Thyroid gland (tissue), 4 donors: ENCODE measurements around the gene ADCY3.

Experiments used
- POLR2A ChIP-seq, 2 donors: fragments of 450-650 bp; IDR thresholded peaks; one replicate each; pipeline ENCODE4 v1.6.1; 2017; ENCODE audit warnings: antibody characterized with exemption in 2 of 2, mild to moderate bottlenecking in 2 of 2, moderate library complexity in 1 of 2
- TF ChIP-seq, protein P1 (sequence below), 6 experiments: fragments of 200-600 bp in 3 of 6; fragments of 450-650 bp in 3 of 6; sonication (generic) in 3 of 6; IDR thresholded peaks; one replicate each; pipeline ENCODE4 v1.5.1; 2016 to 2019; ENCODE audit warnings: antibody characterized with exemption in 6 of 6, mild to moderate bottlenecking in 2 of 6, inconsistent platforms in 1 of 6, moderate library complexity in 1 of 6

DNA sequence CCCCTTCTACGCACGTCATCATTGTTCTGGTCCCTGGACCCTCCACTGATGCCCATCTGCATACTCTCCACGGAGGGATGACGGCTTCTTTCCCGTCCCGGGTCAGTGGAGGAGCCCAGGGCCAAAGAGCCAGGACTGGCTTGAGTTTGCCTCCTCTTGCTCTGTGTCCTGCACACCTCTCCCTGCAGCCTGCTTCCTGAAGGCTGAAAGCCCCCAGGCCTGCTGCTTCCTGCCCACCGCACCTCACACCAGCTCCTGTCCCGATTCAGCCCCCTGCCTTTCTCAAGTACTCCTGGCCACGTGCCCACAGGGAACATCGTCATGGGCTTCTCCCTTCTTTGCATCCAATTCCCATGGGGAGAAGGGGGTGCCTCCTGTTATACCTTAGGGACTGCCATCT, 7.1 kb downstream of the ADCY3 start:
- TF ChIP-seq POLR2A (IDR thresholded peaks at IDR 0.05): no peak
- TF ChIP-seq, protein P1, sequence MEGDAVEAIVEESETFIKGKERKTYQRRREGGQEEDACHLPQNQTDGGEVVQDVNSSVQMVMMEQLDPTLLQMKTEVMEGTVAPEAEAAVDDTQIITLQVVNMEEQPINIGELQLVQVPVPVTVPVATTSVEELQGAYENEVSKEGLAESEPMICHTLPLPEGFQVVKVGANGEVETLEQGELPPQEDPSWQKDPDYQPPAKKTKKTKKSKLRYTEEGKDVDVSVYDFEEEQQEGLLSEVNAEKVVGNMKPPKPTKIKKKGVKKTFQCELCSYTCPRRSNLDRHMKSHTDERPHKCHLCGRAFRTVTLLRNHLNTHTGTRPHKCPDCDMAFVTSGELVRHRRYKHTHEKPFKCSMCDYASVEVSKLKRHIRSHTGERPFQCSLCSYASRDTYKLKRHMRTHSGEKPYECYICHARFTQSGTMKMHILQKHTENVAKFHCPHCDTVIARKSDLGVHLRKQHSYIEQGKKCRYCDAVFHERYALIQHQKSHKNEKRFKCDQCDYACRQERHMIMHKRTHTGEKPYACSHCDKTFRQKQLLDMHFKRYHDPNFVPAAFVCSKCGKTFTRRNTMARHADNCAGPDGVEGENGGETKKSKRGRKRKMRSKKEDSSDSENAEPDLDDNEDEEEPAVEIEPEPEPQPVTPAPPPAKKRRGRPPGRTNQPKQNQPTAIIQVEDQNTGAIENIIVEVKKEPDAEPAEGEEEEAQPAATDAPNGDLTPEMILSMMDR (IDR thresholded peaks at IDR 0.05): no peak
